SK-N-SH treated with all-trans-retinoic acid at 6 μM for 48 hours (cell line): Measurements from ENCODE around the gene PLEKHG4B.
"Not testable (repeated sequence)": the region's sequence is repeated elsewhere in the genome, so short reads cannot be mapped to it uniquely, and the experiment has no call there.

ENCODE experiments used
- ATAC-seq: fragments of 200-7000 bp; cut with Tn5 transposase; 3 replicates; pipeline ENCODE4 v1.9.1; 2020; ENCODE audit warnings: mild to moderate bottlenecking, moderate library complexity
- ARNTL ChIP-seq: fragments of 450-650 bp; formaldehyde crosslinking; IDR thresholded peaks from 2 replicates; pipeline ENCODE4 v1.5.0; 2020; ENCODE audit warnings: low read depth, mild to moderate bottlenecking, moderate library complexity, borderline replicate concordance
- BACH2 ChIP-seq: fragments of 250-450 bp; sonication (Bioruptor Pico); IDR thresholded peaks from 2 replicates; pipeline ENCODE4 v1.9.0; 2021; ENCODE audit warnings: mild to moderate bottlenecking, borderline replicate concordance
- CSDC2 ChIP-seq: fragments of 250-450 bp; sonication (Bioruptor Pico); IDR thresholded peaks from 2 replicates; pipeline ENCODE4 v1.5.0; 2020; ENCODE audit warnings: mild to moderate bottlenecking, moderate library complexity
- CSRNP3 ChIP-seq: fragments of 250-450 bp; sonication (Bioruptor Pico); IDR thresholded peaks from 2 replicates; pipeline ENCODE4 v1.5.1; 2021; ENCODE audit warnings: mild to moderate bottlenecking, moderate library complexity
- ESRRG ChIP-seq: fragments of 250-450 bp; sonication (Bioruptor Pico); IDR thresholded peaks from 2 replicates; pipeline ENCODE4 v1.6.1; 2021; ENCODE audit warnings: mild to moderate bottlenecking
- GLIS3 ChIP-seq: fragments of 250-450 bp; sonication (Bioruptor Pico); IDR thresholded peaks from 2 replicates; pipeline ENCODE4 v1.5.0; 2020; ENCODE audit warnings: mild to moderate bottlenecking, moderate library complexity
- ISL1 ChIP-seq: fragments of 250-450 bp; sonication (Bioruptor Pico); IDR thresholded peaks from 2 replicates; pipeline ENCODE4 v2.1.2; 2022; ENCODE audit warnings: mild to moderate bottlenecking, moderate library complexity
- OSR1 ChIP-seq: fragments of 250-450 bp; sonication (Bioruptor Pico); IDR thresholded peaks from 2 replicates; pipeline ENCODE4 v1.8.0; 2022; ENCODE audit warnings: moderate library complexity, mild to moderate bottlenecking, inconsistent platforms
- POU6F1 ChIP-seq: fragments of 250-450 bp; sonication (Bioruptor Pico); IDR thresholded peaks from 2 replicates; pipeline ENCODE4 v1.8.0; 2021; ENCODE audit warnings: low read depth, mild to moderate bottlenecking, moderate library complexity, borderline replicate concordance
- PPARA ChIP-seq: fragments of 250-450 bp; sonication (Bioruptor Pico); IDR thresholded peaks from 2 replicates; pipeline ENCODE4 v1.5.0; 2020; ENCODE audit warnings: mild to moderate bottlenecking, borderline replicate concordance
- RARB ChIP-seq: fragments of 250-450 bp; sonication (Bioruptor Pico); IDR thresholded peaks from 2 replicates; pipeline ENCODE4 v1.8.0; 2021; ENCODE audit warnings: mild to moderate bottlenecking, moderate library complexity
- SNAI2 ChIP-seq: fragments of 250-450 bp; sonication (Bioruptor Pico); IDR thresholded peaks from 2 replicates; pipeline ENCODE4 v1.5.0; 2020; ENCODE audit warnings: mild to moderate bottlenecking, moderate library complexity
- TCF4 ChIP-seq: fragments of 250-450 bp; sonication (Bioruptor Pico); IDR thresholded peaks from 2 replicates; pipeline ENCODE4 v1.8.0; 2021; ENCODE audit warnings: mild to moderate bottlenecking, moderate library complexity, borderline replicate concordance
- TOX ChIP-seq: fragments of 250-450 bp; sonication (Bioruptor Pico); IDR thresholded peaks from 2 replicates; pipeline ENCODE4 v1.8.0; 2021; ENCODE audit warnings: mild to moderate bottlenecking, moderate library complexity, borderline replicate concordance
- TSHZ2 ChIP-seq: fragments of 250-450 bp; sonication (Bioruptor Pico); IDR thresholded peaks from 2 replicates; pipeline ENCODE4 v1.5.0; 2020; ENCODE audit warnings: mild to moderate bottlenecking, moderate library complexity
- ZC3H10 ChIP-seq: fragments of 250-450 bp; sonication (Bioruptor Pico); IDR thresholded peaks from 2 replicates; pipeline ENCODE4 v1.5.1; 2021; ENCODE audit warnings: mild to moderate bottlenecking, moderate library complexity
- ZFP3 ChIP-seq: fragments of 250-450 bp; sonication (Bioruptor Pico); IDR thresholded peaks from 2 replicates; pipeline ENCODE4 v1.5.0; 2020; ENCODE audit warnings: mild to moderate bottlenecking, moderate library complexity
- ZFP30 ChIP-seq: fragments of 450-650 bp; formaldehyde crosslinking; IDR thresholded peaks from 2 replicates; pipeline ENCODE4 v1.5.0; 2022; ENCODE audit warnings: mild to moderate bottlenecking, moderate library complexity
- ZNF565 ChIP-seq: fragments of 450-650 bp; formaldehyde crosslinking; conservative IDR thresholded peaks from 2 replicates; pipeline ENCODE4 v1.5.0; 2020; ENCODE audit warnings: low read depth, mild to moderate bottlenecking, moderate library complexity
- ZNF8 ChIP-seq: fragments of 450-650 bp; formaldehyde crosslinking; IDR thresholded peaks from 2 replicates; pipeline ENCODE4 v1.5.0; 2020; ENCODE audit warnings: mild to moderate bottlenecking, moderate library complexity

PLEKHG4B gene

GRCh38 chr5:223791-224190, 131.8 kb downstream of the PLEKHG4B start:
- no peak for TF ChIP-seq ZFP30 (CRISPR knock-in tag)
- no peak for TF ChIP-seq PPARA
- TF ChIP-seq ZFP3: no peak
- no peak for TF ChIP-seq ISL1 (CRISPR knock-in tag)
- no peak for TF ChIP-seq BACH2
- TF ChIP-seq CSRNP3 (CRISPR knock-in tag): no peak
- no peak for TF ChIP-seq TCF4 (CRISPR knock-in tag)
- no peak for TF ChIP-seq RARB (CRISPR knock-in tag)
- no peak for TF ChIP-seq ZNF565 (CRISPR knock-in tag)
- TF ChIP-seq OSR1: no peak
- no peak for TF ChIP-seq GLIS3 (CRISPR knock-in tag)
- no peak for TF ChIP-seq TOX (CRISPR knock-in tag)
- TF ChIP-seq CSDC2 (CRISPR knock-in tag): no peak
- no peak for TF ChIP-seq ESRRG (CRISPR knock-in tag)
- no peak for TF ChIP-seq ZNF8
- no peak for ATAC-seq

- no peak for ATAC-seq
- no peak for TF ChIP-seq CSRNP3 (CRISPR knock-in tag)
- no peak for TF ChIP-seq ARNTL (CRISPR knock-in tag)
- no peak for TF ChIP-seq SNAI2 (CRISPR knock-in tag)
These were observed 133.4 kb downstream of the PLEKHG4B start for GRCh38 chr5:225334-225733.

GRCh38 chr5:227375-227774, 135.4 kb downstream of the PLEKHG4B start:
- ATAC-seq: not testable (repeated sequence)

GRCh38 chr5:228886-229285, 136.9 kb downstream of the PLEKHG4B start:
- ATAC-seq: no peak
- TF ChIP-seq ZNF8 (no peak), ARNTL (CRISPR knock-in tag) (no peak), BACH2 (no peak), CSRNP3 (CRISPR knock-in tag) (no peak), ZFP3 (no peak), TCF4 (CRISPR knock-in tag) (no peak)

- no peak for ATAC-seq
- TF ChIP-seq ESRRG (CRISPR knock-in tag): no peak
- TF ChIP-seq ARNTL (CRISPR knock-in tag): no peak
- no peak for TF ChIP-seq ZFP3
- no peak for TF ChIP-seq CSRNP3 (CRISPR knock-in tag)
- no peak for TF ChIP-seq TOX (CRISPR knock-in tag)
- TF ChIP-seq GLIS3 (CRISPR knock-in tag): no peak
- no peak for TF ChIP-seq ZNF8
These were observed 138.7 kb downstream of the PLEKHG4B start for GRCh38 chr5:230711-231110.

- no peak for ATAC-seq
- TF ChIP-seq ESRRG (CRISPR knock-in tag) (no peak), POU6F1 (no peak), SNAI2 (CRISPR knock-in tag) (no peak), ZC3H10 (CRISPR knock-in tag) (no peak), RARB (CRISPR knock-in tag) (no peak), BACH2 (no peak), TSHZ2 (CRISPR knock-in tag) (no peak), ZFP3 (no peak), CSDC2 (CRISPR knock-in tag) (no peak), ZNF8 (no peak), OSR1 (no peak), ISL1 (CRISPR knock-in tag) (no peak), PPARA (no peak), ZNF565 (CRISPR knock-in tag) (no peak)
These were observed 139.7 kb downstream of the PLEKHG4B start for GRCh38 chr5:231661-232060.
